Measurements from ENCODE around the gene MAB21L4.

Gene MAB21L4

DNA sequence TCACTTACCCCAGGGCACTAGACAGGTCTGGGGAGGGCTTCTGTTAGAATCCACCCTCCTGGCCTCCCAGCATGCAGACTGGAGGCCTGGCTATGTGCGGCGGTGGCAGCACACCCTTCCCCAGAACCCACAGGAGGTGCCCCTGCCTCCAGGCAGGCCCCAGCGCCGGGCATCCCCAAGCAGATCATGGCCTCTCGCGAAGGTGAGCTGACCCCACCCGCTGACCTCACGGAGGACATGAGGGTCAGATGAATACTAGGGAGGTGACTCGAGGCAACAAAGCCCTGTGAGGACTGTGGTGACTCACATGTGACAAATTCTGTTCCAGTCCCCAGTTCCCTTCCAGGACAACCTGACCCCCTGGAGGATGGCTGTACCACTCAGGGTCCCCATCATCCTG, 1.9 kb downstream of the MAB21L4 start:
- DNase-seq (ENCODE audit: low spot score) = no peak

- no peak for DNase-seq (ENCODE audit: low spot score)
Measured at GRCh38 chr2:240893363-240893844, 2.6 kb downstream of the MAB21L4 start.

DNA sequence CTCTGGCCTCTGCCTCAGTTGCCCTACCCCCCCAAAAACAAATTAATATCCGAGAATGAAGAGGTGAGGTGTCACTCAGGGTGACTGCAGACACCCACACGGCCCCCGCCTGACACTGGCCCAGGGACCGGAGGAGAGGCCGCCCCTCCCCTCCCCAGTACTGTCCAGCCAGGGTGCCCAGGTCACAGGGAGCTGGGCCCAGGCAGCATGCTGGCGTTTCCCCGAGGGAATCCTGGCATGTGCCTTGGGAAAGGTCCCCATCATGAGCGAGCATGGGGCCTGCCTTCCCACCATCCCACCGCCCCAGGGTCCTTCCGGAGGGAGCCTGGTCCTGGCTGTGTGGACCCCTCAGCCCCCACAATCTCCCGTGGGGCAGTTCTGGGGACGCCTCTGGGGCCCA, 3.0 kb downstream of the MAB21L4 start:
- no peak for DNase-seq (ENCODE audit: low spot score)

DNA sequence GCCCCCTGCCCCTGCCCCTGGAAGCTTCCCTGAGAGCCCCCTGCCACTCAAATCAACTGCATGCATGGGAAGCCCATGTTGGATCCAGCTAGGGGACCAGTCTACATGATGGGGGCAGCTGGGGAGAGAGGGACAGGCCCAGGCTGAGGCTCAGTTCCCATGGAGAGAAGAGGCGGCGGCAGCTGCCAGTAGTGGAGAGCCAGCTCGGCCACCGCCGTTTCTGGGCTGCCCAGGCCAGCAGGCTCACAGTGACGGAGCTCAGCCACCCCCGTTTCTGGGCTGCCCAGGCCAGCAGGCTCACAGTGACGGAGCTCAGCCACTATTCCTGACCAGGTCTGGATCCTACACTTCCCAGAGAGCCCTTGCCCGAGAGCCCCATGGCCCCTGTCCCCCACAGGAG, 3.6 kb downstream of the MAB21L4 start:
- DNase-seq (ENCODE audit: low spot score) = no peak

DNA sequence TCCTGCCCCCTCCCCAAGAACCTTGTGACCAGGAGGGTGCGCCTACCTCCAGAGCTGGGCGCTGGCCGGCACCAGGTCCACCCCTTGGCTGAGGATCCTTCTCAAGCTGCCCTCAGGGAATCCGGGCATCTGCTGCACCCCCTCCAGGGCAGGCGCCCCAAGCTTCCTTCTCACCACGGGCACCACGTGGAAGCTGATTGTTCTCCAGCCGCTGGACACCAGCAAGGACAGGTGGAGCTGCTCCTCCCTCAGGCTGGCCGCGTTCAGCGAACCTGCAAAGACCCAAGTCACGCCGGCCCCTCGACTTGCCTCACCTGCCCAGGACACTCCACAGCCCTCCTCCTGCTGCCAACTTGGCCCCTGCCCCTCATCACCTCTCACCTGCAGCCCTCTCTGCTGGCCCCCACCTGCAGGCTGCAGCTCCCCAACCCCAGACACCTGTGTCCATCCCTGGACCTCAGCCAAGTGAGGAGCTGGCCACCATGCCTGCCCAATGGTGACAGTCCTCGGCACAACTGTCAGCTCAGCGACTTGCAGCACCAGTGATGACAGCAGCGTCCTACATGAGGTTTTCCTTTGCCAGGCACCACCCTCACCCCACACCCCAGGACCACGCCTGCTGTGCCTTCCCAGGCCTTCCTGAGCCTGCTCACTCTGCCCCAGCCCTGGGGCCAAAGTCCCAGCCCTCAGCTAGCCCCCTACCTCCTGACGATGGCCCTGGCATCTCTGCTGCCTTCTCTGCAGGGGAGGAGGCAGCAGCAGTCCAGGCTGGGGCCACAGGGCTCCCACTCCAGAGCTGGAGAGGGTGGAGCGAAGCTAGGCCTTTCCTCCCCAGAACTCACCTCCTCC, 4.2 kb downstream of the MAB21L4 start:
- DNase-seq (ENCODE audit: low spot score) = no peak

DNA sequence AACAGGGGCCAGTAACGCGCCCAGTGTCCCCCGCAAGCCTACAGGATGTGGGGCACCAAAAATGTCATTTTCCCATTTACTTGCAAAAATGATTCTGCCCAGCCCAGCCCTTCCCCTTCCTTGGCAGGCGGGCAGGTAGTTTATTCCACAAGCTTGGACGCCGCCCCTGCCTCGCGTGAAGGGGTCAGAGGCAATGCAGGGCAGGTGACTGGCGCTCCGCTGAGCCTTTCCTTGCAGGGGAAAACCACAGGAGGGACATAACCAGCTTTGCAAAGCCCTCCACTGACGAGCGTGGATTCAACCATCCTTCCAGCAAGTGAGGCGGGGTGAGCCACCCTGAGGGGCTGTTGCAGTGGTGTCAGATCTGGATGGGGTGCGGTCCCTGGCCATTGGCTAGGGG, 5.3 kb downstream of the MAB21L4 start:
- DNase-seq (ENCODE audit: low spot score) = no peak

DNA sequence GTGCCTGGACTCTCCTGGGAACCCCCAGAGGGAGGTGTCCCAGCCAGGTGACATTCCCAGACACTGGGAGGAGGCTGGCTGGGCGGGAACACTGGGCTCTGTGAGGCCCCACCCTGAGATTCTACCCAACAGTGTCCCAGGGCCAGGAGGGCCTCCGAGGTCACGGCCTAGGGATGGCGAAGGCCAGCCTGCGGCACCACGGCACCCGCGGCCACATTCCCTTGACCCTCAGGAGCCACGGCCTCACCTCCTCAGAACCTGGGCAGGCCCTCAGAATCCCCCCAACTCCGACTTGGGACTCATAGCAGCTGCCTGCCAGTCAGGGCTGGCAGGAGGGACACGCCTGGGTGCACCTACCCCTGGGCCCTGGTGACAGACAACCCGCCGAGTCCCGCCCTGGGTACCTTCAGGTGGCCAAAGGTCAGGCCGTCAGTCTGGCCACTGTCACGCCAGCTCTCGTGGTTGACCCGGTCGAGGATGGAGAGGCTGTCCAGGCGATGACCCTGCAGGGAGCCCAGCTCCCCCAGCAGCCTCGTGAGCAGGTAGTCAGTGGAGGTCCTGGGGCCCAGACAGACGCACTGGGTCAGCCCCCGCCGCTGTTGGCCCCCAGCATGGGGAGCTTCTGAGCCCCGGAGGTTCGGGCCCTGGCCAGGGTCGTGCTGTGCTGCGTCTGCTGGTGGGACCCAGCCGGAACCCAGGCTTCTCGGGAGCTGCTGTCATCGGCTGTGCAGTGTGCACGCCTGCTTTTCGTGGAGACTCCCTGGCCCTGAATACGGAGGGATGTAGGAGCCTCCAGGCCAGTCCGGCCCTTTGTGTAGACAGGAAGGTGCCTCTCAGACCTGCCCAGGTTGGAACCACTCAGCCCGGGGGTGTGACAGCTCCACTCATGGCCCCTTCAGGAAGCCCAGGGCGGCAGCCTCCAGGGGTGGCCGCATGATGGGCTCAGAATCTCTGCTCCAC, 6.1 kb downstream of the MAB21L4 start:
- no peak for DNase-seq (ENCODE audit: low spot score)

GRCh38 chr2:240888890-240889573, 6.9 kb downstream of the MAB21L4 start:
- DNase-seq (ENCODE audit: low spot score) = no peak

- DNase-seq (ENCODE audit: low spot score) = no peak
Measured at GRCh38 chr2:240888130-240888889, 7.6 kb downstream of the MAB21L4 start.

DNA sequence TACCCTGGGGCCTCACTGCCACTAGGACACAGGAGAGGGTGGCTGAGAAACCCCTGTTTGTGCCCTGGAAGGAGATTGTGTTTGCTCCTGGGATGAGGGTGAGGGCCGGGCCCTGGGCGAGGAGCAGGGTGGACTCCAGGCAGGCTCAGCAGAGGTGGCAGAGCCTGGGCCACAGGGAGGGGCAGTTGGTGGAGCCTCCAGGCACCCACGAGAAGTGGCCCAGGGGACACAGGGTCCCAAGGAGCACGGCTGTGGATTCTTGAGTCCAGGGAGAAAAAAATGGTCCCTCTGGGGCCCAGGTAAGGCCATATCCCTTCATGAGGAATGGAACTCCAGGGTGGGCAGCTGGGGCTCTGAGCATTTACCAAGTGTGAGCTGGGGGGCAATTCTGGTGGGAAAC, 8.3 kb downstream of the MAB21L4 start:
- no peak for DNase-seq (ENCODE audit: low spot score)

GRCh38 chr2:240886678-240887609, 9.0 kb downstream of the MAB21L4 start:
- no peak for DNase-seq (ENCODE audit: low spot score)

- DNase-seq (ENCODE audit: low spot score) = no peak
Measured at GRCh38 chr2:240886023-240886565, 9.9 kb downstream of the MAB21L4 start.

- no peak for DNase-seq (ENCODE audit: low spot score)
Measured at GRCh38 chr2:240885566-240885965, 10.4 kb downstream of the MAB21L4 start.

DNA sequence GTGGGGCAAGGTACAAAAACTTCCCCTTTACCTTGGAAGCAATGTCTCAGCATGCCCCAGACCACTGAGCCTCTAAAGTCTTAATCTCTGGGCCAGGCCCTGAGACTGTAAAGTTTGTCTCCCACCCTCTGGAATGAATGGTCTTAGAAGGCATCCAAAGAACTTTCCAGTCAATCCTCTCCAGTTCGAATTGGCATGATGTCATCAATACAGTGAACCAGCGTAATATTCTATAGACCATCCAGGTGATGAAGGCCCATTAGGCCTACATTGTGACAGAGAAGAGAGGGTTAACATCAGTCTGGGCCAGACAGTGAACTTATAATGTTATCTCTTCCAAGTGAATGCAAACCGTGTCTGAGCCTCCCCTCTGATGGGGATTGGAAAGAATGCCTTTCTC, 11.2 kb downstream of the MAB21L4 start:
- no peak for DNase-seq (ENCODE audit: low spot score)

- DNase-seq (ENCODE audit: low spot score) = no peak
Measured at GRCh38 chr2:240884221-240884620, 11.7 kb downstream of the MAB21L4 start.

DNA sequence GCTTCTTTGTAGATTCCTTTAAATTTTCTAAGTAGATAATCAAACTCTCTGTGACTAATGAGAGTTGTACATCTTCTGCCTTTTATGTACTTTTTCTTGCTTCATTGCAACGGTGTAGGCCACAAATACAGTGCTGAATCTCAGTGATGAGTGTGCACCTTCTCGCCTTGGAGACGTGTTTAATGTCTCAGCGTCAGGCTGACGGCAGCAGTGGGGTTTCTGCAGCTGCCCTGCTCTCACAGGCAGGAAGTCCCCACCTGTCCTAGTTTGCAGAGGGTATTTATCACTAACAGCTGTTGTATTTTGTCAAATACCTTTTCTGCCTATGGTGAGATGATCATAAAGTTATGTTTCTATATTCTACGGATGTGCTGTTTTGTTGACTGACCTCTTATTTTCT, 14.0 kb downstream of the MAB21L4 start:
- no peak for DNase-seq (ENCODE audit: low spot score)

- DNase-seq (ENCODE audit: low spot score) = no peak
Measured at GRCh38 chr2:240879105-240879504, 16.9 kb downstream of the MAB21L4 start.

DNA sequence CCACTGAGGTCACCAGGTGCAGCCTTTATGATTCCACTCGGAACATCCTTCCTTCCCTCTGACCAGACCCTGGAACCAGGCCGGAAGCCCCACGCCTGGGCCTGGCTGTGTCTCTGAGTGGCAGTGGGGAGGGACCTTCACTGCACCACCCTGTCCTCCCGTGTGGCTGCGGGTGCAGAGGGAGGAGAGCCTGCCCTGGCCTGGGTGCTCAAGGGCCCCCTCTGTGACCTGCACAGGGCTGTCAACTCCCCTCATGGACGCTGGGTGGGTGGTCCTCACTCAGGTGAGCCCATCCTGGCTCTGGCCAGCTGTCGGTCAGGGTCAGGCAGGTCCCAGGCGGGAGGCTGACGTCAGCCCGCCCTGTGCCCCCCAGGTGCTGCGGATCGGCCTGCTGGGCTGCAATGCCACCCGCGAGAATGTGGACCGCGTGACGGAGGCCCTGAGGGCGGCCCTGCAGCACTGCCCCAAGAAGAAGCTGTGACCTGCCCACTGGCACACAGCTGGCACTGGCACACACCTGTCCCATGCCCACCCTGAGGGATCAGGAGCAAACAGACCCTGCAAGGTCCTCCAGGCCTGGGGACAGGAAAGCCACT, 17.5 kb downstream of the MAB21L4 start:
- no peak for DNase-seq (ENCODE audit: low spot score)

GRCh38 chr2:240877460-240878340, 18.3 kb downstream of the MAB21L4 start:
- no peak for DNase-seq (ENCODE audit: low spot score)

Data from HuH-7 (cell line).